Lower leg skin (tissue), 3 donors: ENCODE data around the gene KCNK4.

Experiments
- CTCF ChIP-seq, 3 donors: fragments of 450-650 bp; IDR thresholded peaks; one replicate each; pipeline ENCODE4 v1.5.1; 2016; ENCODE audit warnings: antibody characterized with exemption in 3 of 3, mild to moderate bottlenecking in 3 of 3, moderate library complexity in 2 of 3
- POLR2A ChIP-seq, 2 donors: fragments of 450-650 bp; IDR thresholded peaks; one replicate each; pipeline ENCODE4 v1.6.1; 2016 to 2017; ENCODE audit warnings: antibody characterized with exemption in 2 of 2, mild to moderate bottlenecking in 1 of 2, moderate library complexity in 1 of 2

GRCh38 chr11:64349404-64349803 is 58.3 kb downstream of the KCNK4 start:
- no peak for TF ChIP-seq CTCF (IDR thresholded peaks at IDR 0.05)
- TF ChIP-seq POLR2A (IDR thresholded peaks at IDR 0.05): no peak
